HG03521 (cell line): ENCODE measurements around the gene THOC2.
"Not testable (repeated sequence)": the region's sequence is repeated elsewhere in the genome, so short reads cannot be mapped to it uniquely, and the experiment has no call there.

ENCODE experiments used
- ATAC-seq: cut with Tn5 transposase; IDR thresholded peaks from one replicate; pipeline ENCODE4 v1.9.1; 2021; ENCODE audit warnings: mild to moderate bottlenecking, moderate library complexity; ENCODE audit not compliant: unreplicated experiment

The THOC2 gene

DNA sequence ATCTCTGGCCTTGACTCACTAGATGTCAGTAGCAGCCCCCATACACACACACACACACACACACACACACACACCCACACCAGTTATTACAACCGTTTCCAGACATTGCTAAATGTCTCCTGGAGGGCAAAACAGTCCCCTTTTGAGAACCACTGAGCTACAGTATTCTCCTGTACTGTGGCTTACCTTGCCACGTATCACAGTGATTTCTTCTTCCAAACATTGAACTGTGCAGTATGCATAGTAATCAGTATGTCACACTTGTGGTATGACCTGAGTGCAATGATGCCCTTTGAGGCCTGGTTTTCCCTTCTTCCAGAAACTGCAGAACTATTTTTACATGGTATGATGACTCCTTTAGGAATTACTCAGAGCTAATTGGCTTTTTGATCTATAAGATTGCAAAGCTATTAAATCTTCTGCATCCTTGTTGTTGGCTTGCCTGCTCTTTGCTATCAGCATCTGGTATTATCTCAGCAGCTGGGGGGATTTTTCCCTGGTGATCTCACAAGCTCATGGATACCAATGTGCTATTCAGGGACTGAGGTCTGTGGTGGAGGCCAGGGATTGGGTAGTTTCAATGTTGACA is 3.6 kb upstream of the THOC2 start:
- no peak for ATAC-seq

DNA sequence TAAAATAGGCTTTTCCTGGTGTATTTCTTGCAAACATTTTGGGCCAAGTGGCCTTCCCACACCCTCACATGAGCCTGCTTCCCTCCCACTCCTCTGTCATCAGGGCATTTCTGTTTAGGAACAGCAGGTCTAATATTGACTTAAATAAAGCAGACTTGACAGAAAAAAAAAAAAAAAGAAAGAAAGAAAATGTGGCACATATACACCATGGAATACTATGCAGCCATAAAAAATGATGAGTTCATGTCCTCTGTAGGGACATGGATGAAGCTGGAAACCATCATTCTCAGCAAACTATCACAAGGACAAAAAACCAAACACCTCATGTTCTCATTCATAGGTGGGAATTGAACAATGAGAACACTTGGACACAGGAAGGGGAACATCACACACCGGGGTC is 2.3 kb upstream of the THOC2 start:
- ATAC-seq, result not testable (repeated sequence)

DNA sequence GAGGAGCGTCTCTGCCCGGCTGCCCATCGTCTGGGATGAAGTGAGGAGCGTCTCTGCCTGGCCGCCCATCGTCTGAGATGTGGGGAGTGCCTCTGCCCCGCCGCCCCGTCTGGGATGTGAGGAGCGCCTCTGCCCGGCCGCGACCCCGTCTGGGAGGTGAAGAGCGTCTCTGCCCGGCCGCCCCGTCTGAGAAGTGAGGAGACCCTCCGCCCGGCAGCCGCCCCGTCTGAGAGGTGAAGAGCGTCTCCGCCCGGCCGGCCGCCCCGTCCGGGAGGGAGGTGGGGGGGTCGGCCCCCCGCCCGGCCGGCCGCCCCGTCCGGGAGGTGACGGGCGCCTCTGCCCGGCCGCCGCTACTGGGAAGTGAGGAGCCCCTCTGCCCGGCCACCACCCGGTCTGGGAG is 1.2 kb upstream of the THOC2 start:
- not testable (repeated sequence) for ATAC-seq

DNA sequence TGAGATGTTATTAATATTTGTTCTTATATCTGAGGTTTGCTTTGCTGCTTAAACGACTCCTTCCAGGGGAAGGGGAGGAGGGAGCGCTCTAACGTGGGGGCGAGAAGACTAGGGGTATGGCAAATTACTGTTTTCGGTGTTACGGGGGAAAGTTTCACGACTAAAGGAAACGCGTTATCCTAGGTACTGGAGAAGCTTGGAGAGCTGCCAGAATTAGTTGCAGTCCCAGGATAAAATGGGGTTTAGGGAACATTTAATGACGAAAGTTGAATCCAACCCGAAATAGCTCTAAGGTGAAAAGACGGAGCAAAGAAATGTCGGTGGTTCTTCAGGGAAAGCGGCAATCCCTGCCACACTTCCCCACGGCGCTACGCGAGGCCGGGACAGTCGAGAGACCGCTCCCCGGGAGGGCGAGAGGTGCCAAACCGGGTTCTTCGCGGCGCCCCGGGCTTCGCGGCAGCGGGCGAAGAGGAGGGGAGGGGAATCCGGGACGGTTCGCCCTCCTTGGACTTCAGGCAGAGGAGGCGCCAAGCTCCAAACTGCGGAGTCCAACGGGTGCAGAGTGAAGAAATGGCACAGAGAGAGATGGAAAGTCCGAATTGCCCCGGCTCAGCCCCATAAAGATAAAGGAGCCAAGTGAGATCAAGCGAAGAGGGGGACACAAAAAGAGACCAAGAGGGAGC is 724 bp downstream of the THOC2 start:
- peak; percentile 22 for ATAC-seq

DNA sequence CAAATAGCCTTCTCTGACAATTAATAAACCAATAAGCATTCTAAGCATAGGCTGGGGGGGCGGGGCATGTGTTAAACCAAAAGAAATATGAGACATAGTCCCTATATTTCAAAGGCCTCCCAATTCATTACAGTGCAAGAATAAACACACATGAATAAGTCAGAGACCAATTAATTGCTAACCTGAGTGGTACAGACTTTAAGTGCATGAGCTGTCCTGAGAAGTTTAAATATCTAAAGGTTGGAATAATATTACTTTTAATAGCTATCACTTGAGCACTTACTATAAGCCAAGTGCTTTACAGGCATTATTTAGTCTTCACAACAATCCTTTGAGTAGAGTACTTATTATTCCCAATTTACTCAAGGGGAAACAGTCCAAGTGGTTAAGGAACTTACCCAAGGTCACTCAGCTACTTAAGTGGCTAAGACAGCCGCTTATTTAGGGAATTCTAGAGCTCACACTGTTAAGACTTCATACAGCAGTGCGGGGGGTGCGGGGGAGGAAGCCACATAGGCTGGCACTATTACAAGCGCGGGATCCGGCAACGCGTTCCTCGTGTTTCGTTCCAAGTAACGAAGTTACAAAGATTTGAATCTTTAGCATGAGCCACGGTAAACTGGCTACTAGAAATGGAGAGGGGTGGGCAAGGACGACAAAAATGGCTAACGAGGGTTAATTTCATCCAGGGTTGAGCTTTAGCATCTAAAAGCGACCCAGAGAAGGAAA is 1.4 kb downstream of the THOC2 start:
- no peak for ATAC-seq

DNA sequence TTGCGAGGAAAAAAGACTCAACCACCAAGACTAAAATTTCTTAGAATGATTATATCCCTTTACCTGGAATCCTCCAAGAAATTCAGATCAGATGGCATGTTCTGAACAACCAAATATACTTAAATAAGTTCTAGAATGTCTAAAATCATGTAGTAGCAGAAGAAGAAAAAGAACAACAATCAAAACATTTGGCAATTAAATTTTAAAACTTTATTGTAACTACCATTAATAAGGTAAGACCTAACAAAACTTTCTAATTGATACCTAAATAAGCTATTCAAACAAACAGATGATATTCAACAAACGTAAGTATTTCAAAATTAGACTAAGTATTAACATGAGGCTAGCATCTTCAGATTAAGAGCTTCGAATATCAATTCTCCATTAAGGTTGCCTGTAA is 4.3 kb downstream of the THOC2 start:
- no peak for ATAC-seq

DNA sequence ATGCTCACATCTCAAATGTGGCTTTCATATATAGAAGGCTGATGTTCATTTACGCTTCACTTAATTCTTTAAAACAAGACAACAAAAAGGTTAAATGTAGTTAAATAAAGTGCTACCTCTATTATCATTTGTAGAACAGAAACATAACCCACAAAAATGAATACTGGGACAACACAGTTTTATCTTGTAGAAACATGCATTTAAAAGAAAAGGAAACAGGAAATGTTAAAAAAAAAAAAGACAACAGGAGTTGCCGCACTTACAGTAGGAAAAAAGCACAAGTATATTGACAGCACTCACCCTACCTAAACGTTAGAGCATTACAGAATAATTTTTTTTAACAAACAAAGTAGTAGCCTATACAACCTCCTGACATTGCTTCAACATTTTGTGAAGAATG is 4.8 kb downstream of the THOC2 start:
- ATAC-seq, result no peak

DNA sequence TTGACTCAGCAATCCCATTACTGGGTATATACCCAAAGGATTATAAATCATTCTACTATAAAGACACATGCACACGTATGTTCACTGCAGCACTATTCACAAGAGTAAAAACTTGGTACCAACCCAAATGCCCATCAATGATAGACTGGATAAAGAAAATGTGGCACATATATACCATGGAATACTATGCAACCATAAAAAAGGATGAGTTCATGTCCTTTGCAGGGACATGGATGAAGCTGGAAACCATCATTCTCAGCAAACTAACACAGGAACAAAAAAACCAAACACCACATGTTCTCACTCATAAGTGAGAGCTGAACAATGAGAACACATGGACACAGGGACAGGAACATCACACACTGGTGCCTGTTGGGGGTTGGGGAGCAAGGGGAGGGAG is 10.7 kb downstream of the THOC2 start:
- not testable (repeated sequence) for ATAC-seq

DNA sequence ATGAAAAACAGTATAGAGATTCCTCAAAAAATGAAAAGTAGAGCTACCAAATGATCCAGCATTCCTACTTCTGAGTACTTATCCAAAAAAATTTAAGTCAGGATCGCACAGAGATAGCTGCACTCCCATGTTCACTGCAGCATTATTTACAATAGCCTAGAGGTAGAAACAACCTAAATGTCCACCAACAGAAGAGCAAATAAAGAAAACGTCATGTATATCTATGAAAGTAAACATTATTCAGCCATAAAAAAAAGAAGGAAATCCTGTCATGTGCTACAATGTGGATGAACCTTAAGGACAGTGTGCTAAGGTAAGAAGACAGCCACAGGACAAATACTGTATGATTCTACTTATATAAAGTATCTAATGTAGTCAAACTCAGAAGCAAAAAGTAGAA is 12.4 kb downstream of the THOC2 start:
- ATAC-seq, result no peak

DNA sequence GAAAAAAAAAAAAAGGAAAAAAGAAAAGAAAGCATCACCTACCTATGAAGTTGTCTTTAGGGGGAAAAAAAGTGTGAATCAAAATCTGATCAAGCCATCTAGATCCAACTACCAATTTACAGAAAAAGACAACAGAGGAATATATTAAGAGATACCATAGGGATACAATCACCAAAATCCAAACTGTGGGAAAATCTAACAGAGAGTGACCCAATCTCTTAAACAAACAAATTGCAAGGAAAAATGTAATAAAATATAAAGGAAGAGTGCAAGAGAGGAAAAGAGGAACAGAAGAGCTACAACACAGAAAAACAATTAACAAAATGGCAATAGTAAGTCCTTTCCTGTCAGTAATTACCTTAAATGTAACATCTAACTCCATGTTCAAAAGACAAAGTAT is 19.0 kb downstream of the THOC2 start:
- no peak for ATAC-seq

DNA sequence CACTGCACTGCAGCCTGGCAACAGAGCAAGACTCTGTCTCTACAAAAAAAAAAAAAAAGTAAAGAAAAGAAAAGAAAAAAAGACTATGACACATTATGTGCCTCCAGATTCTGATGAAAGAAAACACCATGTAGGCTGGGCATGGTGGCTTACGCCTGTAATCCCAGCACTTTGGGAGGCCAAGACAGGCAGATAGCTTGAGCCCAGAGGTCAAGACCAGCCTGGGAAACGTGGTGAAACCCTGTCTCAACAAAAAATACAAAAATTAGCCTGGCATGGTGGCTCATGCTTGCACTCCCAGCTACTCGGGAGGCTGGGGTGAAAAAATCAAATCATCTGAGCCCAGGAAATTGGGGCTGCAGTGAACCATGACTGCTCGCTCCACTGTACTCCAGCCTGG is 19.4 kb downstream of the THOC2 start:
- no peak for ATAC-seq

DNA sequence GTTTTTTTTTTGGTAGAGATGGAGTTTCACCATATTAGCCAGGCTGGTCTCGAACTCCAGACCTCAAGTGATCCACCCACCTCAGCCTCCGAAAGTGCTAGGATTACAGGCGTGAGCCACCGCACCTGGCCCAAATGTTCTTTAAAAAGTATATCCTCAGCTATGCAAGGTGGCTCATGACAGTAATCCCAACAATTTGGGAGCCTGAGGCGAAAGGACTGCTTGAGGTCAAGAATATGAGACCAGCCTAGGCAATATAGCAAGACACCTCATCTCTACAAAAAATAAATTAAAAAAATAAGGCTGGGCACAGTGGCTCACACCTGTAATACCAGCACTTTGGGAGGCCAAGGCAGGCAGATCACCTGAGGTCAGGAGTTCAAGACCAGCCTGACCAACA is 21.7 kb downstream of the THOC2 start:
- not testable (repeated sequence) for ATAC-seq

DNA sequence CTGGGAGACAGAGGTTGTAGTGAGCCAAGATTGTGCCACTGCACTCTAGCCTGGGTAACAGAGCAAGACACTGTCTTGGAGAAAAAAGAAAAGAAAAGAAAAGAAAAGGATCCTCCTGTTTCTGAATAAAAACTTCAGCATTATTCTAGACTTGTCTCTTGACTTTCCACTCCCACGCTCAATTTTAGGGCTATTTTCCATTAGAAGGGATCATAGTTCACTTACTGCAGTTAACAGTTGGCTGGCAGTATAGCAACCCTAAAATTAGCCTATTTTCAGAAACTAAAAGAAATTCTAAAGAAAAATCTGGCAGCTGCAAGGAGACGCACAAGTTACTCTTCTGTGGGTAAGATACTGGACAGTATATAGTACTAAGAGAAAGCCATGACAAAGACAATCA is 28.1 kb downstream of the THOC2 start:
- no peak for ATAC-seq

DNA sequence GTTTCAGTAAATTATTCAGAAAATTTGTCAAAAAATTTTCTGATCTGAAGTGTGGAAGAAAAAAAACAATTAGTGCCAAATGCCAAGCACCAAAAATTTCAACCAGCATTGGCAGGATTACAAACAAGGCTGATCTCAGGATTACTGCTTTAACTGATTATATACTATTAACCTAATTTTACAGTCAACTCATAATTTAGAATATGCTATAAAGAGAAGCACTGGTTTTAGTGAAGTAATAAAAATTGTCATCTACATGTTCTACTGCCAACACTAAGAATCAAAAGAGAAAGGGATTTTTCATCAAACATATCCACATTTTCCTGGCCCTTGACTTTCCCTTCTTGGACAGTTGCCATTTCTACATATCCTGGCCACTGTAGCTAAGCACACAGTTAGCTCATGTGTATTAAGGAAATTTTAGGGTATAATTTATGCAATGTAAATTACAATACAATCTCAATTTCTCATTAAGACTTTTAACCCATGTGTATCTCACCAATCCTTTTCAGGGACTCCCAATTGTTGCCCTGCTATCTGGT is 33.8 kb downstream of the THOC2 start:
- no peak for ATAC-seq

DNA sequence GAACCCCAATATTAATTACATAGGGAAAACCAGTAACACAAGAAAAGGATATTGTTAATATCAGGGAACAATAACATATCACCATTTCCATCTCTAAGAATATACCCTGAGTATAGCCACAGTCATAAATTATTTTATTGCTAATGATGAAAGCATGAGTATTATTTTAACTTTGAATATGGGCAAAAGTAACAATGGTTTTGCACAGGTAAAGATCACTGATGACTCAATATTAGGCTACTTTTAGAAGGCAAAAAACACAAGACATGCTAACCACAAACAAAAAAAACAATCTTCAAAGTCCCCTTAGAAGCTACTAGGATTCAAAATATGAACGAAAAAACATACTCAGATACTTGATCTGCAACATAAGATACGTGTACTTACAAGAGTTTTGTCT is 36.5 kb downstream of the THOC2 start:
- ATAC-seq, result no peak

DNA sequence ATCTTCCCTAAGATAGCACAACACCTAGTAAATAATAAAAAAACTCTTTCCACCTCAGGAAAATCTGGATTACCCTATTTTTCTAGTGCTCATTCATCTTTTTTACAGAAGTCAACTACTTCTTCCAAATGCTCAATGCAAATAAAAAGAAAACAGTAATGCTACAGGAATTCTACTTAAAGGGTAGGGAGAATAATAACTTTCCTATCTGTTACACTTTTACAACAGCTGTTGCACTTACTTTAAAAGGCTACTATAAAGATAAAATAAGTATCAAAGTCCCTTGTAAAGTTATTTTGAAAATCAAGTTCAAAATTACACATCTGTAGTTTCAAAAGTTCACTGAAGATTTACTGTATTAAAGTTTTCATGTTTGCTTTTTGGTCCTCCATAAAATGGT is 37.6 kb downstream of the THOC2 start:
- no peak for ATAC-seq

DNA sequence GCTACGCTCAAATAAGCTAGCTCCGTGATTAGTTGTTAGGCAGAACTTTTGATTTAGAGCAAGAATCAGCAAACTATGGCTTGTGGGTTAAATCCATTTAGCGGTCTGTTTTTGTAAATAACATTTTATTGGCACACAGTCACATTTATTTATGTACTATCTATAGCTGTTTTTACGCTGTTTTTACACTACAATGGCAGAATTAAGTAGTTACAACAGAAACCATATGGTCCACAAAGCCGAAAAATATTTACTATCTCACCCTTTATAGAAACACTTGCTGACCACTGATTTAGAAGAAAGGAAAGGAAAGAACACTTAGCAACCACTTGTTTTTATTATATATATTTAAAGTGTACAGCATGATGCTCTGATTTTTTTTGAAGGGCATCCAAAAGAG is 41.1 kb downstream of the THOC2 start:
- no peak for ATAC-seq

DNA sequence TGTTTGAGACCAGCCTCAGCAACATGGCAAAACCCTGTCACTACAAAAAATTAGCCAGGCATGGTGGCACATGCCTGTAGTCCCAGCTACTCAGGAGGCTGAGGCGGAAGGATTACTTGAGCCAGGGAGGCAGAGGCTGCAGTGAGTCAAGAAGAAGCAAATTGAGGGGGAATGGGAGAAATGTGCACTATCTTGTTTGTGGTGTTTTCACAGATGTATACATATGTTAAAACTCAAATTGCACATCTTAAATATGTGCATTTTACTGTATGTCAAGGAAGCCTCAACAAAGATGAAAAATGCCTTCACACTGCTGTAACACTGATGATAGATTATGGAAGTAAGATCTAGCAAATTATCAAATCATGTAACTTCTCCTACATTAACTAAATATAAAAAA is 44.3 kb downstream of the THOC2 start:
- ATAC-seq, result no peak

DNA sequence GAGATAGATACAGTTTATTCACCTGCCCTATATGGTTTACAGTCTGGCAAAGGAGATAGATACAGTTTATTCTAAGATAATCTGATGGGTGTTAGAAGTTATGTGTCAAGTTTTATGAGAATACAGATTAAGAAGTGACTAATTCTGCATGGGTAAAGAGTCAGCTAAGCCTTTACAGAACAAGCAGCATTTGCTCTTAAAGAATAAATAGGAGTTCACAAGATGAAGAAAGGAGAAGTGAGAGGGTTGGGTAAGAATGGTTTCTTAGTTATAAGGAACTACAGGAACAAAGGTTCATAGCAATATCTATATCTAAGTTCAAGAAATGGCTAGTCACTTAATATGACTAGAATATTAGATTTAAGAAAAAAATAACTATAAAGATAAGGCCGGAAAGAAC is 47.6 kb downstream of the THOC2 start:
- no peak for ATAC-seq

DNA sequence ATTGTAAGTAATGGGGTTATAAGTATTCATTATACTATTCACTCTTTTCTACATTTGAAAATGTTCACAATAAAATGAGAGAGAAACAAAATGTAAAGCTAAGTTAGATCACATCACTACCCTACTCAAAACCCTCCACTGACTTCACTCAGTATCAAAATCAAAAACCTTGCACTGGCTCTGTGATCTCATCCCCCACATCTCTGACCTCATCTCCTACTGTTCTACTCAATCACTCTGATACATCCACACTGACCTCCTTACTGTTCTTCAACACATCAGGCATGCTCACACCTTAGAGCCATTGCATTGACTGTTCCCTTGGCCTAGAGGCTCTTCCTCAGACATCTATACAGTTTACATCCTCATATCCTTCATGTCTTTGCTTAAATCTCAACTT is 50.7 kb downstream of the THOC2 start:
- ATAC-seq, result no peak

DNA sequence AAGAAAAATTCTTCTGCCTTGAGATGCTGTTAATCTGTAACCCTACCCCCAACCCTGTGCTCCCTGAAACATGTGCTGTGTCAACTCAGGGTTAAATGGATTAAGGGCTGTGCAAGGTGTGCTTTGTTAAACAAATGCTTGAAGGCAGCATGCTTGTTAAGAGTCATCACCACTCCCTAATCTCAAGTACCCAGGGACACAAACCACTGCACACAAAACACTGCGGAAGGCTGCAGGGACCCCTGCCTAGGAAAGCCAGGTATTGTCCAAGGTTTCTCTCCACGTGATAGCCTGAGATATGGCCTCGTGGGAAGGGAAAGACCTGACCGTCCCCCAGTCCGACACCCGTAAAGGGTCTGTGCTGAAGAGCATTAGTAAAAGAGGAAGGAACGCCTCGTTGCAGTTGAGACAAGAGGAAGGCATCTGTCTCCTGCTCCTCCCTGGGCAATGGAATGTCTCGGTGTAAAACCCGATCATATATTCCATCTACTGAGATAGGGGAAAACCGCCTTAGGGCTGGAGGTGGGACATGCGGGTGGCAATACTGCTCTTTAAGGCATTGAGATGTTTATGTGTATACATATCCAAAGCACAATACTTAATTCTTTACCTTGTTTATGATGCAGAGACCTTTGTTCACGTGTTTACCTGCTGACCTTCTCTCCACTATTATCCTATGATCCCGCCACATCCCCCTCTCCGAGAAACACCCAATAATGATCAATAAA is 53.0 kb downstream of the THOC2 start:
- ATAC-seq, result not testable (repeated sequence)
